HG02943 (cell line): Measurements from ENCODE around the gene PEX3.

Experiments
- ATAC-seq: cut with Tn5 transposase; IDR thresholded peaks from one replicate; pipeline ENCODE4 v1.9.1; 2021; ENCODE audit warnings: mild to moderate bottlenecking, low read depth, moderate library complexity; ENCODE audit not compliant: unreplicated experiment

PEX3 gene

GRCh38 chr6:143535189-143535614 lies 84.6 kb downstream of the PEX3 start:
- ATAC-seq: no peak

DNA sequence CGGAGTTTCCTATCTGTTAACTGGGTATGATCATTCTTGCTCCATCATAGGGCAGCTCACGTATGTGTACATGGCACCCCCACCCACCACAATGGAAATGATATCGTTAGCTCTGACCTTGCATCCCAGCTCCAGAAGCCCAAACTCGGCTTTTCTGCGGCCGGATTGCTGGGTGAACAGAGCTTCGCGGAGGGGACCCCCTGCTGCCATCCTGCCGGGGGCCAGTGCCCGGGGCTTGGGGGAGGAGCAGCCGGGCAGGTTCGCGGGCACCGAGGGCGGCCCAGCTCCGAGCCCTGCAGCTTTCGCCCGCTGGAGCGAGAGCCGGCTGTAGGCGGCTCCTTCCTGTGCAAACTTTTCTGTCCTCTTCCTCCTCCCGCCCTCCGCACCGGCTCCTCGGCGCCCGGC lies 85.9 kb downstream of the PEX3 start:
- peak; percentile 68 for ATAC-seq

DNA sequence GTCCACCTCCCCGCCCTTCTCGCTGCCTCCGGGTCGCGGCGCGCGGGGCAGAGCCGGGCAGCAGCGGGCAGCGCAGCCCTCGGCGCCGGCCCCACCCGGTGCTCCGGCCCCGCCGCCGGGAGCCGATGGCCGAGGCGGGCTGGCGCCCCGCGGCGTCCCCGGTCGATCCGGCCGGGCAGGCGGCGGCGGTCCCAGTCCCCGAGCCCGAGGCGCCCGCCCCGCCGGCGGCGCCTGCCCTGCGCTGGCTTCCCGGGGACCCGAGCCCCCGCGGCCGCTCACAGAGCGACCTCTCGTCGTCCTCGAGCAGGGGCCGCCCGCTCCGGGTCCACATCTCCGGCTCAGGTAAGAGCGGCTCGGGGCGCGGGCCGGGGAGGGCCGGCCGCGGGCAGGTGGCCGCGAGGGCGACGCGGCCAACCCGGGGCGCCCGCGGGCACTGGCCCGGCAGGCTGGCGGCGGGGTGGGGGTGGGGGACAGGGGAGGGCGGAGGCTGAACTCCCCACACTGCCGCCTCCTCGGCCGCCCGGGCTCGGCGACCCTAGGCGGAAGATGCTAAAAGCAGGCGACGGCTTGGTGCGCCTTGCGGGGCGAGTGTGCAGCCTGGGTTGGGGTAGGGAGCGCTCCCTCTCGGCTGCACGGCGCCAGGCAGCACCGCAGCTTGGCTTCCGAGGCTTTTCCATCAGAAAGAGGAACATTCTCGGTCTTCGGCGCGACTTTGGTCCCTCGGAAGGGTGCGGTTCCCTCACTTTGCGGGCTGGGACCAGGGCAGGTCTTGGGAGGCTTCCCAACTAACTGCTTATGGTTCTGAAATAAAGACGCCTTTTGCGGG lies 86.5 kb downstream of the PEX3 start:
- peak; percentile 63 for ATAC-seq

DNA sequence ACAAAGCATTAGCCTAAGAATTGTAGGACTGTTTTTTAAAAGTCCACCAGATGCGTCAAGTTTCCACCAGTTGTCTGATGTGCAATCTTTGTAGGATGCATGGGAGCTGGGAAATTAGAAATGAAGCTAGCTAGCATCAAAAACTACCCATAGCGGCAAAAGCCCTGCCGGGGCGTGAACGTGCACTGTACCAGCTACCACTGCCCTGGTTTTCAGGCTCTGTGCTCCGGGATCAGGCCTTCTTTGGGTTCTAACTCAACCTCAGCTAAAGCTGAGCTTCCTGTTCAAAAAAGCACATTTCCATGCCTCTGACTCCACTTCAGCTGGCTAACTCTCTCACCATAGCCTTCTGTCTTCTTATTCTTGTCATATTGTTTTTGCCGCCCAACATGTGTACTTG lies 87.8 kb downstream of the PEX3 start:
- ATAC-seq: no peak

DNA sequence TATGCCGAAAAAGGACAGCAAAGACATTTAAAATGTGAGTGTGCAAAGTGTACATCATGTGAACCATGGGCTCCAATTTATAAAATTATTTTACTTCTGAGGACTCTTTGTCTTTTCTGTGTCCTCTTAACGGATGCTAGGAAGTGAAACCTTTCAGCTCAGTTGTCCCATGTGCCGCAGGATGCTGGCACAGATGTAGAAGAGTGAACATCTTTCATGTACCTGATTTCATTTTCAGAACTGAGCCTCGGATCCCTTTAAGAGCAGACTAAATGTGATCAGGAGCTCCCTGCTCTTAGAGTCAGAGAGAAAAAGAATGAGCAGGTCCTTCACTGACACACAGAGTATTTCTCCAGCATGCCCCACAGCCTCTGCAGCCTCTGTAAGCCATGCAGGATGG lies 88.5 kb downstream of the PEX3 start:
- no peak for ATAC-seq

DNA sequence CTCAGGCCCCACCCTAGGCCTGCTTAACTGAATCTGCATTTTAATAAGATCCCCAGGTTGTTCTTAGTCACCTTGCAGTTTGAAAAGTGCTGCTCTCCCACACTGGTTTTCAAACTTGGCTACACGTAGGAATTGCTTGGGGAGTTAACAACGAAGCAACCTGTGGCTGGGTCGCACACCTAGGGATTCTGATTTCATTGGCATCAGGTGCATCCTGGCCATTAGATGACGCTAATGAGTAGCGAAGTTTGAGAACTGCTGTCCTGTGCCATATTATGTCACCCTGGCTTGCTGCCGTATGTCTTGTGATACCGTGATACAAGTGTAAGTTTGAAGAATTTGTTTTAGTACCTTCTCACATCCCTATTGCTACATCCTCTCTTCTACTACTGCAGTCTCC lies 89.1 kb downstream of the PEX3 start:
- ATAC-seq: no peak

DNA sequence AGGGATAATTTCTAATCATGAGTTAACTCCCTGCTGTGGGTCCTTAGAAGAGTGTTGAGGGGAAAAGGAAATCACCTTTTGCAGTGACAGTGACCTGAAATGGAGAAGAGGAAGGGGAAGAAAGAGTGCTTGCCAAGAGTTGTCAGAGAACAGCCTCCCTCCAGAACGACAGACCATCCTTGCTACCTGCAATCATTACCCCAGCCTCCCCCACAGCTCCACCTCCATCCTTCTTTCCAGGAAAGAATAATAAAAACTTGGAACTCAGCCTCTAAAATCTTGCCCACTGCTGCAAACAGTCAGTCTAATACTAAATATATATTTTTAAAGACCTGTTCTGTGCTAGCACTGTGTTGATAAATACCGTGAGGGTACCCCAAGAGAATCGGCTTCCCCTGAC lies 89.6 kb downstream of the PEX3 start:
- ATAC-seq: no peak
